ENCODE data around the gene PLCXD1. TPM values are rescaled to one million over a fixed set of nuclear protein-coding genes. Genes with fewer than 3 reads are reported as not detected.

Gene PLCXD1
- total RNA-seq, 2 donors from 2014 or later, result 52.2 to 72.0 TPM

DNA sequence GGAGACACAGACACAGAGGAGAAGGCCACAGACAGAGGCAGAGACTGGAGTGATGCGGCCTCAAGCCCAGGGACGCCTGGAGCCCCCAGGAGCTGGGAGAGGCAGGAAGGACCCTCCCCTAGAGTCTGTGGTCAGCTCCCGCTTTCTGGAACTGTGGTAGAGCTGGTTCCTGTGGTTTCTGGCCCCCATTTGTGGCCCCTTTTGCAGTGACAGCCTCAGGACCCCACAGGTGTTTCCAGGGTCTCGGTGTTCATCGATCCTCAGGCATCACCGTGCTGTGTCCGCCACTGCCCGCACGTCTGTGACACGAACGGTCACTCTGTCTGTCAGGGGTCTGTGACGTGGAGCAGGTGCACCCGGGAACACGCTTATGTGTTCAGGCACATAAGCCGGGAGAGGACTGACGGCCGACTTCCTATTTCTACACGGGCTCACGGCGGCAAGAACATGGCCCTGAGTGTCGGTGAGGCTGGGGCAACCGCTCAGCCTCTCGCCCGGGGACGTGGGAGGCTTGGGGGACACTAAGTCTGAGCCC is 29.5 kb downstream of the PLCXD1 start:
- H3K4me1 Mint-ChIP-seq (ENCODE audit: low read depth), result no peaks in the 10 kb centered on the region
- H3K4me3 Mint-ChIP-seq, result no peak overlapping the region
- ATAC-seq (replicated peaks in 1 of 2), result no peak
- H3K36me3 Mint-ChIP-seq (ENCODE audit: insufficient read depth in 2 of 2), result peaks cover 9 to 18% of the 10 kb centered on the region in 2 donors
- H3K27me3 Mint-ChIP-seq (ENCODE audit: low read depth), result no peaks in the 10 kb centered on the region
- no peak overlapping the region for H3K27ac Mint-ChIP-seq
- no peaks in the 10 kb centered on the region for H3K9me3 Mint-ChIP-seq
- DNase-seq, result no peak

DNA sequence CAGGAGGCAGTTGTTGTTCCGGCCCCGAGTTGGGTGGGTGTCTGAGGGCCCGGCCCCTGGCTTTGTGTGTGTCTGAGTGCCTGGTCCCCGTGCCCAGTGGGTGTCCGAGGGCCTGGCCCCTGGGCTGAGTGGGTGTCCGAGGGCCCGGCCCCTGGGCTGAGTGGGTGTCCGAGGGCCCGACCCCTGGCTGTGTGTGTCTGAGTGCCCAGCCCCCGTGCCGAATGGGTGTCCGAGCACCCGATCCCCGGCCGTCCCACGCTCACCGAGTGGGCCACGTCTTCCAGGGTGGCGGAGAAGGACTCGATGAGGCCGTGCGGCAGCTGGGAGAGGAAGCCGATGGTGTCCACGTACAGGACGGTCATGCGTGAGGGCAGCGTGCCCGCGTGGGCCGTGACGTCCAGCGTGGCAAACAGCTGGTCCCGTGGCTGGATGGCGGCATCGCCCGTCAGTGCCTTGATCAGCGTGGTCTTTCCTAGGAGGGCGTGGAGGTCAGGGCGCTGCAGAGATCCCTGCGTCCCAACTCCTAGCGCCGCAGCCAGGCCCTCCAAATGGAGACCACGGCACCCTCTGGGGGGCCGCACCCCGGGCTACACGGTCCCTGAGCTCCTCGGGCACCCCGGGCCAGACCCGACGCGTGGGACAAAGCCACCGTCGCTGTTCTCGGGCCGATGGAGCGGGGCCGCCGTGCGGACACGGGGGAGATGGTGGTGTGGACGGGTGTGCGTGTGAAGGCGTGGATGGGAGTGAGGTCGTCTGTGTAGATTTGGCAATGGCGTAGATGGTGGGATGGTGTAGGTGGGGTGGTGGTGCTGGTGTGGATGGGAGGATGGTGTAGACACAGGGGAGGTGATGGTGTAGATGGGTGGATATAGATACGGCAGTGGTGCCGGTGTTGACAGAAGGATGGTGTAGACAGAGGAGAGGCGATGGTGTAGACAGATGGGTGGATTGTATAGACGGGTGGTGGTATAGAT is 30.3 kb downstream of the PLCXD1 start:
- Mint-ChIP-seq H3K4me1 (ENCODE audit: low read depth) (no peaks in the 10 kb centered on the region), H3K27ac (no peak overlapping the region), H3K4me3 (no peak overlapping the region), H3K27me3 (ENCODE audit: low read depth) (no peaks in the 10 kb centered on the region), H3K9me3 (no peaks in the 10 kb centered on the region), H3K36me3 (ENCODE audit: insufficient read depth in 2 of 2) (peaks cover 9 to 16% of the 10 kb centered on the region in 2 donors)
- ATAC-seq (replicated peaks in 1 of 2), result peak in 1 of 2 donors; percentile 10
- no peak for DNase-seq

DNA sequence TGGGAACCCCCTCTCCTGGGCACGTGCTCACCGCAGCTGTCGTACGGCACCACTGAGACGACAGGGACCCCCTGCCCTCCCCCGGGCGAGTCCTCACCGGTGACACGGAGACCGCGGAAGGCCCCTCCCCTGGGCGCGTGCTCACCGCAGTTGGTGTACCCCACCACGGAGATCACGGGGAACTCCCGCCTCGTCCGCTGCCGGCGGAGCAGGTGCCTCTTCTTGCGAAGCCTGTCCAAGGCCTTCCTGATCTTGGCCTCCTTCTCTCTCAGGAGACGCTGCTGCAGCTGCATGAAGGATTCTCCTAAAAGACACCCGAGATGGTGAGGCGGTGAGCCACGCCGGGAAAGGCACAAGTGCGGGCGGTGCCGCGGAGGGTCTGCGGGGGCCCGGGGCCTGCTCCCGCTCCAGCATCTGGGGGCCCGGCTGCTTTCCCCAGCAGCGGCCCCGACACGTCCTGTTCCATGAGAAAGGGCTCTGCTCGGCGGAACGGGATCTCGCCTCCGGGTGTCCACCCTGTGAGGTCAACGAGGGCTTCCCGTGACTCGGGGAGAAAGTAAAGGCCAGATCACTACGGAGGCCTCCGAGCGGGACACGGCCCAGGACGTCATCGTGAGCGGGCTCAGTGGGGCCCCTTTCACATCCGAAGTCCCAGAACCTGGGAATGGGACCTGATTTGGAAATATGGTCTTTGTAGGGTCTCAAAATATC is 31.6 kb downstream of the PLCXD1 start:
- no peak for ATAC-seq (replicated peaks in 1 of 2)
- Mint-ChIP-seq H3K27ac (no peak overlapping the region), H3K9me3 (no peaks in the 10 kb centered on the region), H3K4me1 (ENCODE audit: low read depth) (no peaks in the 10 kb centered on the region), H3K36me3 (ENCODE audit: insufficient read depth in 2 of 2) (peaks cover 9 to 16% of the 10 kb centered on the region in 2 donors), H3K4me3 (no peak overlapping the region), H3K27me3 (ENCODE audit: low read depth) (no peaks in the 10 kb centered on the region)
- DNase-seq, result no peak

DNA sequence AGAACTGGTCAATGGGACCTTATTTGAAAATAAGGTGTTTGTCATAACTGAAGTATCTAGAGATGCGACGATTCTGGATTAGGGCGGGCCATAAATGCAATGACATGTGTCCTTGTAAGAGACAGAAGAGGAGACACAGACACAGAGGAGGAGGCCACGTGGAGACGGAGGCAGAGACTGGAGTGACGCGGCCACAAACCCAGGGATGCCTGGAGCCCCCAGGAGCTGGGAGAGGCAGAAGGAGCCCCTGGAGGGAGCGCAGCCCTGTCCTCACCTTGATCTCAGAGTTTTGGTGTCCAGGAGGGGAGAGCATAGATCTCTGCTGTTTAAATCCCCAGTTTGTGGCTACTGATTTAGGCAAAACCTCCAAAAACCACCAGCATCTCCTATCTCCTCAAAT is 32.4 kb downstream of the PLCXD1 start:
- DNase-seq, result no peak
- no peak overlapping the region for H3K4me3 Mint-ChIP-seq

DNA sequence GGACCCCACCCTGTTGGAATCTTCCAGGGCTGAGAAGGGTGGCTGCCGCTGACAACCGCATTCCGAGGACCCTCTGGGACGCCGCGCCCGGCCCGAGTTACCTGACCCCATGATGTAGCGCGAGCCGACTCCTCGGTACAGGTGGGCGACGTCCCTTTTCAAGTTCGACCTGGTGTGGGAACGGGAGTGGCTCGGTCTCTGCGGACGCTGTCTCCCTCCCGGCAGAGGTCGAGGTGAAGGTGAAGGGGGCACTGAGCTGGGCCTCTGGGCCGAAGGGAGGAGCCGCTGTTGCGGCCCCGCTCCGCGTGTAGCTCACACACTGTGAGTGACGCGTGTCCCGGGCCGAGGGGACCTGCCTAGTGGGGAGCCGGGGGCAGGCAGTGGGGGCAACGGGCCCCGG is 32.9 kb downstream of the PLCXD1 start:
- DNase-seq, result no peak
- H3K4me1 Mint-ChIP-seq (ENCODE audit: low read depth), result no peaks in the 10 kb centered on the region
- H3K27ac Mint-ChIP-seq, result no peak overlapping the region
- no peak for ATAC-seq (replicated peaks in 1 of 2)
- no peaks in the 10 kb centered on the region for H3K27me3 Mint-ChIP-seq (ENCODE audit: low read depth)
- H3K4me3 Mint-ChIP-seq, result no peak overlapping the region
- H3K36me3 Mint-ChIP-seq (ENCODE audit: insufficient read depth in 2 of 2), result peaks cover 9 to 12% of the 10 kb centered on the region in 2 donors
- H3K9me3 Mint-ChIP-seq, result no peaks in the 10 kb centered on the region

More for the DNA sequence above, 32.4 kb downstream of the PLCXD1 start:
- peak overlapping the region; percentile 25 for H3K27ac Mint-ChIP-seq
- H3K36me3 Mint-ChIP-seq (ENCODE audit: insufficient read depth in 2 of 2), result peaks cover 9 to 12% of the 10 kb centered on the region in 2 donors
- ATAC-seq (replicated peaks in 1 of 2), result no peak
- H3K9me3 Mint-ChIP-seq, result no peaks in the 10 kb centered on the region
- no peaks in the 10 kb centered on the region for H3K27me3 Mint-ChIP-seq (ENCODE audit: low read depth)
- no peaks in the 10 kb centered on the region for H3K4me1 Mint-ChIP-seq (ENCODE audit: low read depth)

DNA sequence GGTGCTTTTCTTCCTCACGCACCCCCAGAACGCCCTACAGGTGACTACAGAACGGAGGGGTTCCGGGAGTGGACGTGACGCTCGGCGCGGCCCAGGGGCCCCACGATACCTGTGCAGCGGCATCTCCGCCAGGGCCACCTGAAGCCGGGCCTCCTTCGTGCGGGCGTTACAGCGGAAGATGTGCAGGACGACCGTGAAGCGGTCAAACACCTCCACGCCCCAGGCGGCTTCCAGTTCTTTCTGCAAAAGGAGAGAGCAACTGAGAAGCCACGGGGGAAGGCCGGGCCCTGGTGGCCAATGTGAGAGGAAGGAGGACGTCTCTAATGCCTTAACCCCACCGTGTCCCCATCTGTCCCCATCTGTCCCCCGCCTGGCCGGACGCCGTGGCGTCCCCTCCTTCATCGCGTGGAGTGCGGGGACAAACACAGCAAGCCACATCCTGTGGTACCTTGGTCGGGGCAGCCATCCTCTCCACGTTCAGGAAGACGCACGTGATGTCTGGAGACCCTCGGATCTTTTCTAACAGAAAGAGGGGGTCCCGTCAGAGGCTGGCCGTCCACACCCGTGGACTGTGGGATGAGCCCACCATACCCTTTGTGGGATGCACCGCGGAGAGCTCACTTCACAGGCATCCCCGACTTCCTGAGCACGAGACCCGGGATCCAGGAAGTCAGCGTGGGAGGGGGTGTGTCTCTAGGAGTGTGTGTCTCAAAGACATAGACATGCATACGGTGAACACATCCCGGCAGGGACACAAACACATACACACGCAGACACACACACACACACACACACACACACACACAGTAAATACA is 33.8 kb downstream of the PLCXD1 start:
- DNase-seq, result no peak
- no peak overlapping the region for H3K4me3 Mint-ChIP-seq
- H3K27ac Mint-ChIP-seq, result no peak overlapping the region
- no peaks in the 10 kb centered on the region for H3K9me3 Mint-ChIP-seq
- ATAC-seq (replicated peaks in 1 of 2), result no peak
- H3K4me1 Mint-ChIP-seq (ENCODE audit: low read depth), result no peaks in the 10 kb centered on the region
- no peaks in the 10 kb centered on the region for H3K27me3 Mint-ChIP-seq (ENCODE audit: low read depth)
- peaks cover 7 to 12% of the 10 kb centered on the region in 2 donors for H3K36me3 Mint-ChIP-seq (ENCODE audit: insufficient read depth in 2 of 2)

DNA sequence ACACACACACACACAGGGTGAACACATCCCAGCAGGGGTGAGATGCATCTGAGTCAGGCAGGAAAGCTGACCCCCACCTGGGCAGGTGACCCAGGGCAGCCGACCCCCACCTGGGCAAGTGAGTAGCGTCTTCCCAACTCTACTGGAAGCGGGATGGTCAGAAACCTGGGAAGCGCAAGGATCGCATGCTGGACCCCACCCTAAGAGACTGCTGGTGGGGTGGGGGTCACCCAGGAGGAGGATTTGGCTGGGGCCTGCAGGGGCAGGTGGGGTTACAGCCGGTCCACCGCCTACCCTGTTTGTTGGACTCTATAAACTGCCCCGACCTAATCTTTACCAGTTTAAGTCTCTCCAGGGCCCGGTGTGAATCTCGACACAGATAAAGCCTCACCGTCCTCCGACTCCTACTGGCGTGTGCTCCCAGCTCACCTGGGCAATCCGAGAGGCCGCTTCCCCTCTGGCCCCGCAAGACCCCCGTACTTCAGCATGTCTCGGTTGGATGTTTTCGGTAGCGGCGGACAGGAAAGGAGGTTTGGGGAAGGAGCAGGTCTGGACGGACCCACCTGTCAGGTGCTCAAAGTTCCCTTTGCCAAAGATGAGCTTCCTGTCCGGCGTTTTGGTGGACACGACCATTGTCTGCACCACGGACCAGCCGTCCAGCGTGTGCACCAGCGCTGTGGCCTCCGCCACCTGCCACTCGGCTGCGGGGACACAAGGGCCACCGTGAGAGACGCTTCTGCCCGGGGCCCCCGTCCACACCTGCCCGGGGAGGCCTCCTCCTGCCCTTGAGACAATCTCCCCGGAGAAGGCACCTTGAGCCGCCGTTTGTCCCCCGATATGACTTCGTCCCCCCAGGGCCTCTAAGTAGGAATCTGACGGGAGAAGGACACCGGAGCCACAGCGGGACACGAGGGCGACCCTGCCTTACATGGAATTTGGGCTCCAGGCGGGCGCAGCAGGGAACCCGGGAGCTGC is 35.5 kb downstream of the PLCXD1 start:
- Mint-ChIP-seq H3K27ac (no peak overlapping the region), H3K36me3 (ENCODE audit: insufficient read depth in 2 of 2) (peaks cover 7 to 9% of the 10 kb centered on the region in 2 donors), H3K4me1 (ENCODE audit: low read depth) (no peaks in the 10 kb centered on the region), H3K4me3 (peak overlapping the region; percentile 65 to 66), H3K9me3 (no peaks in the 10 kb centered on the region), H3K27me3 (ENCODE audit: low read depth) (no peaks in the 10 kb centered on the region)
- ATAC-seq (replicated peaks in 1 of 2), result no peak
- no peak for DNase-seq

DNA sequence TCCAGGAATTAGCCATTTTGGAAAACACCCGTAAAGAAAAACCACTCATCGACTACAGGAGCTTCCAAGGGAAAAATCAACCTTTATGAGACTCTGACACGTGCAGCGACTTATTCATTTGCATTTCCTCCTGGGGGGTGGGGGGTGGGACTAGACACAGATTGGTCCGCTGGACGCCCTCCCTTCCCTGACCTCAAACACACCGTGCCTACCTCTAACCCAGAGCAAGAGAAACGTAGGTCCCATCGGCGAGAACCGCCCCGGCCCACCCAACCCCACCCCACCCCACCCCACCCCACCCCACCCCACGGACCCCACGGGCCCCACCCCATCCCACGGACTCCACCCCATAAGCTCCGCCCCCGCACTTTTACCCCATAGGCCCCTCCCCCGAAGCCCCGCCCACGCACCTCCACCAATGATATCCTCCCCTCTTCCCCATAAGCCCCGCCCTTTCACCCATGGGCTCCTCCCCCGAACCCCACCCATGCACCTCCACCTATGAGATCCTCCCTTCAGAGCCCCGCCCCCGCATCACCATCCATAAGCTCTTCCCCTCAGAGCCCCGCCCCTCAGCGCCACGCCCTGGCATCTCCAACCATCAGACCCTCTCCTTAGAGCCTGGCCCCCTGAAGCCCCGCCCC is 36.4 kb downstream of the PLCXD1 start:
- no peak for DNase-seq
- H3K36me3 Mint-ChIP-seq (ENCODE audit: insufficient read depth in 2 of 2), result peaks cover 2 to 4% of the 10 kb centered on the region in 2 donors
- H3K27ac Mint-ChIP-seq, result peak overlapping the region; percentile 92
- H3K27me3 Mint-ChIP-seq (ENCODE audit: low read depth), result no peaks in the 10 kb centered on the region
- peak overlapping the region; percentile 80 to 82 for H3K4me3 Mint-ChIP-seq
- ATAC-seq (replicated peaks in 1 of 2), result no peak
- peaks cover 2% of the 10 kb centered on the region for H3K4me1 Mint-ChIP-seq (ENCODE audit: low read depth)
- H3K9me3 Mint-ChIP-seq, result no peaks in the 10 kb centered on the region

DNA sequence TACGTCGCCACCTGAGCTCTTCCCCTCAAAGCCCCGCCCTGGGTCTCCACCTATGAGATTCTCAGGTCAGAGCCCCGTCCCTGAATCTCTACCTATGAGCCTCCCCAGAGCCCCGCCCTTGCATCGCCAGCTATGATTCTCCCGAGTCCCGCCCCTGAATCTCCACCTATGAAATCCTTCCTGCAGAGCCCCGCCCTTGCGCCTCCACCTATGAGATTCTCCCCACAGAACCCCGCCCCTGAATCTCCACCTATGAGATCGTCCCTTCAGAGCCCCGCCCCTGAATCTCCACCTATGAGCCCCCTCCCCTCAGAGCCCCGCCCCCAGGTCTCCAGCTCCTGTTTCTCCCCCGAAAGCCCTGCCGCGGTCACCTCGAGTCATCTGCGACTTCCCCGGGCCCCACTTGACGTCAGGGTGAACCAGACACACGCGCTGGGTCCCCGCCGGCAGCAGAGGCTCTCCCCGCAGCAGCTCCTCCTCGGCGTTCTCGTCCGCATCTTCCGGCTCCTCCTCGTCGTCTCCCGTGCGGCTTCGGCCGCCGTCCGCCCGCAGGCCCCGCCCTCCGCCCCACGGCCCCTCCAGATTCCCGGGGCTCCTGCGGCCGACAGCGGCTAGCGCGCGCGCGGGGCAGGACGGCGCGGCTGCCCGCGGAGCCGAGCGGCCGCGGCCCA is 37.0 kb downstream of the PLCXD1 start:
- no peaks in the 10 kb centered on the region for H3K9me3 Mint-ChIP-seq
- peak; percentile 99 to 100 for DNase-seq
- ATAC-seq (replicated peaks in 1 of 2), result peak; percentile 75
- peaks cover 2 to 3% of the 10 kb centered on the region in 2 donors for H3K36me3 Mint-ChIP-seq (ENCODE audit: insufficient read depth in 2 of 2)
- no peaks in the 10 kb centered on the region for H3K27me3 Mint-ChIP-seq (ENCODE audit: low read depth)
- H3K27ac Mint-ChIP-seq, result peak overlapping the region; percentile 92
- peaks cover 8% of the 10 kb centered on the region for H3K4me1 Mint-ChIP-seq (ENCODE audit: low read depth)
- peak overlapping the region; percentile 80 to 82 for H3K4me3 Mint-ChIP-seq

DNA sequence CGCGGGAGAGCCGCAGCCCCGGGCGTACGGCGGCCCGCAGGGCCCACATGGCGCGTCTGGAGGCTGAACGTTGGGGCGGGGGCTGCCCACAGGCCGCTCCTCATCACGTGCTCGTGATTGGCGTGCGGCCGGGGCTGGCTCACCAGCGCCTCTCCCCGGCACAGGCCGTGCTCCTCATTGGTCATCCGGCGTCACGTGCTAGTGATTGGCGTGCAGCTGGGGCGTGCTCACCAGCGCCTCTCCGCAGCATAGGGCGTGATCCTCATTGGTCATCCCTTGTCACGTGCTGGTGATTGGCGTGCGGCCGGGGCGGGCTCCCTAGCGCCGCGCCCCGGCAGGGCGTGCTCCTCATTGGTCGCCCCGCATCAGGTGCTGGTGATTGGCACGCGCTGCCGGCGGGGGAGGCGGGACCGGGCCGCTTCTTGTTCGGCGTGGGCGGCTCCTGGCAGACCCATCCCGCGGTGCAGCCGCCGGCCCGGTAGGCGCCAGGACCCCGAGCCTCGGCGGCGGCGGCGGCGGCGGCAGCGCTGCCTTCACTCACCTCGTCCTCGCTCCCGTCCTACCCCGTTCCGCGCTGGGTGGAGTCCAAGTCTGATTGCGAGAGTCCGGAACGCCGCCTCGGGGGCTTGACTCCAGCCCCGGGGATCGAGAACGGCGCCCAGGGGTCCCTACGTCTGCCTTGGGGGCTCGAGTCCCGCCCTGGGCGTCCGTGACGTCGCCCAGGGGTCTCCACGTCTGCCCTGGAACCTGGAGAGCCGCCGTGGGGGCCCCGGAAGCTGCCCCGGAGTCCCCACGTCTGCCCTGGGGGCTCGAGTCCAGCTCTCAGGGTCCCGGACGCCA is 37.8 kb downstream of the PLCXD1 start, which contains the start of gene GTPBP6:
GTPBP6 (minus strand) TSS at position 58 of the 840 bp plus-strand sequence; CDS start at position 49, 9 bp downstream.
- DNase-seq, result peak; percentile 97 to 99
- peak; percentile 73 to 75 for ATAC-seq (replicated peaks in 1 of 2)
- peaks cover 14% of the 10 kb centered on the region for H3K4me1 Mint-ChIP-seq (ENCODE audit: low read depth)
- H3K27ac Mint-ChIP-seq, result peak within 1 kb of the TSS; percentile 92
- H3K36me3 Mint-ChIP-seq (ENCODE audit: insufficient read depth in 2 of 2), result peaks cover 0 to 2% of the 10 kb centered on the region in 2 donors
- H3K27me3 Mint-ChIP-seq (ENCODE audit: low read depth), result no peaks in the 10 kb centered on the region
- H3K4me3 Mint-ChIP-seq, result peak within 1 kb of the TSS; percentile 86 to 92
- no peaks in the 10 kb centered on the region for H3K9me3 Mint-ChIP-seq

All from activated T-cell treated with anti-CD3 and anti-CD28 coated beads, Interleukin-2, amount 50 U/mL, for 72 hours (primary cell).